Upper lobe of left lung (tissue), 4 donors: ENCODE measurements around the gene PTPRA.

Experiments
- CTCF ChIP-seq, 6 experiments: fragments of 450-650 bp in 4 of 6; fragments of 200-600 bp in 2 of 6; sonication (generic) in 2 of 6; IDR thresholded peaks; one replicate each; pipeline ENCODE4 v1.5.1; 2016 to 2019; ENCODE audit warnings: antibody characterized with exemption in 6 of 6
- POLR2AphosphoS5 ChIP-seq, 2 donors: sonication (generic); formaldehyde crosslinking; IDR thresholded peaks; one replicate each; pipeline ENCODE4 v1.5.1; 2017; ENCODE audit warnings: antibody characterized with exemption in 2 of 2

DNA sequence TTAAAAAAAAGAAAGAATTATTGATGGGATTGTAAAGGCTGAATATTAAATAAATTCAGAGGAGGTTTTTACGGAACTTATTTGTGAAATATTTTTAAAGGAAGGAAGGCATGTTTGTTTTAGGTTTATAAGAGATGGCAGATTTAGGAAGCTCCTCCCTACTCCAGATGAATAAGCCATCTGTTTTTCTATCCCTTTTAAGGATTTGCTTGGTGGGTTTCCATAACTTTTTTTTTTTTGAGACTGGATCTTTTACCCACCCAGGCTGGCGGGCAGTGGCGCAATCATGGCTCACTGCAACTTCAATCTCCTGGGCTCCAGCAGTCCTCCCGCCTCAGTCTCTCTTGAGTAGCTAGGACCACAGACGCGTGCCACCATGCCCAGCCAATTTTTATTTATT, 30.4 kb downstream of the PTPRA start:
- TF ChIP-seq CTCF (IDR thresholded peaks at IDR 0.05) (no peak), POLR2AphosphoS5 (IDR thresholded peaks at IDR 0.05) (no peak)
